Tibial nerve (tissue), 4 donors: Measurements from ENCODE around the gene REPS2.

Experiments
- CTCF ChIP-seq, 5 experiments: fragments of 200-600 bp in 3 of 5; fragments of 450-650 bp in 2 of 5; sonication (generic) in 3 of 5; IDR thresholded peaks; one replicate each; pipeline ENCODE4 v1.5.1; 2016 to 2019; ENCODE audit warnings: antibody characterized with exemption in 5 of 5, mild to moderate bottlenecking in 3 of 5, moderate library complexity in 2 of 5
- EP300 ChIP-seq, 2 donors: sonication (generic); formaldehyde crosslinking; IDR thresholded peaks; one replicate each; pipeline ENCODE4 v1.6.1; 2017; ENCODE audit warnings: antibody characterized with exemption in 2 of 2, mild to moderate bottlenecking in 1 of 2
- POLR2A ChIP-seq, 2 donors: fragments of 450-650 bp; IDR thresholded peaks; one replicate each; pipeline ENCODE4 v1.6.1; 2017; ENCODE audit warnings: antibody characterized with exemption in 2 of 2, mild to moderate bottlenecking in 2 of 2, moderate library complexity in 2 of 2

- TF ChIP-seq CTCF (IDR thresholded peaks at IDR 0.05) (no peak), POLR2A (IDR thresholded peaks at IDR 0.05) (no peak), EP300 (IDR thresholded peaks at IDR 0.05) (no peak)
Observed at GRCh38 chrX:16923157-16923556, 23.3 kb upstream of the REPS2 start.
